Measurements from ENCODE around the gene RPRD2. TPM values are rescaled to one million over a fixed set of nuclear protein-coding genes. Genes with fewer than 3 reads are reported as not detected.

The RPRD2 gene
- total RNA-seq, 2 experiments from 2014 or later: 36.4 to 43.6 TPM

GRCh38 chr1:150397392-150398032 is 33.6 kb downstream of the RPRD2 start:
- peaks cover 13% of the 10 kb centered on the region for H3K9me3 Mint-ChIP-seq
- H3K27ac Mint-ChIP-seq: no peak overlapping the region
- H3K27me3 Mint-ChIP-seq: no peaks in the 10 kb centered on the region
- no peak for DNase-seq
- CTCF ChIA-PET: no interaction called here
- POLR2A ChIA-PET: no interaction called here
- H3K4me1 Mint-ChIP-seq: peaks cover 11% of the 10 kb centered on the region
- peaks cover 25% of the 10 kb centered on the region for H3K36me3 Mint-ChIP-seq (ENCODE audit: low read depth)
- no peak overlapping the region for H3K4me3 Mint-ChIP-seq

- CTCF ChIA-PET: no interaction called here
- DNase-seq: no peak
- no peak overlapping the region for H3K27ac Mint-ChIP-seq
- H3K36me3 Mint-ChIP-seq (ENCODE audit: low read depth): peaks cover 12% of the 10 kb centered on the region
- H3K4me3 Mint-ChIP-seq: no peak overlapping the region
- POLR2A ChIA-PET: no interaction called here
- peaks cover 5% of the 10 kb centered on the region for H3K9me3 Mint-ChIP-seq
- H3K27me3 Mint-ChIP-seq: no peaks in the 10 kb centered on the region
- H3K4me1 Mint-ChIP-seq: peaks cover 19% of the 10 kb centered on the region
Measured at GRCh38 chr1:150404465-150404864, 40.5 kb downstream of the RPRD2 start.

GRCh38 chr1:150405660-150406059 is 41.7 kb downstream of the RPRD2 start:
- H3K36me3 Mint-ChIP-seq (ENCODE audit: low read depth): peaks cover 7% of the 10 kb centered on the region
- POLR2A ChIA-PET: no interaction called here

GRCh38 chr1:150406483-150406882 is 42.5 kb downstream of the RPRD2 start:
- no peaks in the 10 kb centered on the region for H3K27me3 Mint-ChIP-seq
- POLR2A ChIA-PET: no interaction called here
- H3K36me3 Mint-ChIP-seq (ENCODE audit: low read depth): peaks cover 7% of the 10 kb centered on the region
- no peak for DNase-seq
- H3K9me3 Mint-ChIP-seq: no peaks in the 10 kb centered on the region
- peaks cover 23% of the 10 kb centered on the region for H3K4me1 Mint-ChIP-seq
- CTCF ChIA-PET: interaction anchor here (0.5 to 1.1 kb wide), 2 partner anchors 22 to 36 kb away, joined by 3 to 4 read pairs; no protein-coding TSS in a partner anchor
- no peak overlapping the region for H3K27ac Mint-ChIP-seq
- H3K4me3 Mint-ChIP-seq: no peak overlapping the region

More at GRCh38 chr1:150405660-150406059, 41.7 kb downstream of the RPRD2 start:
- H3K4me1 Mint-ChIP-seq: peaks cover 23% of the 10 kb centered on the region
- H3K9me3 Mint-ChIP-seq: no peaks in the 10 kb centered on the region
- H3K4me3 Mint-ChIP-seq: no peak overlapping the region
- H3K27ac Mint-ChIP-seq: no peak overlapping the region
- CTCF ChIA-PET: no interaction called here
- no peak for DNase-seq
- no peaks in the 10 kb centered on the region for H3K27me3 Mint-ChIP-seq

GRCh38 chr1:150407330-150407729 is 43.4 kb downstream of the RPRD2 start:
- ChIA-PET CTCF (interaction anchor here (1.1 kb wide), 1 partner anchor 36 kb away, joined by 4 read pairs; no protein-coding TSS in a partner anchor), POLR2A (no interaction called here)
- Mint-ChIP-seq H3K27ac (no peak overlapping the region), H3K36me3 (ENCODE audit: low read depth) (peaks cover 7% of the 10 kb centered on the region), H3K4me1 (peaks cover 24% of the 10 kb centered on the region), H3K4me3 (no peak overlapping the region), H3K27me3 (no peaks in the 10 kb centered on the region), H3K9me3 (no peaks in the 10 kb centered on the region)
- no peak for DNase-seq

GRCh38 chr1:150408800-150409199 is 44.9 kb downstream of the RPRD2 start:
- H3K4me3 Mint-ChIP-seq: no peak overlapping the region
- H3K9me3 Mint-ChIP-seq: no peaks in the 10 kb centered on the region

GRCh38 chr1:150409504-150410362 is 45.8 kb downstream of the RPRD2 start:
- no peak for DNase-seq
- Mint-ChIP-seq H3K4me3 (no peak overlapping the region), H3K36me3 (ENCODE audit: low read depth) (peaks cover 5% of the 10 kb centered on the region), H3K27me3 (no peaks in the 10 kb centered on the region), H3K9me3 (no peaks in the 10 kb centered on the region), H3K4me1 (peaks cover 23% of the 10 kb centered on the region), H3K27ac (no peak overlapping the region)
- CTCF ChIA-PET: no interaction called here
- POLR2A ChIA-PET: no interaction called here

More at GRCh38 chr1:150408800-150409199, 44.9 kb downstream of the RPRD2 start:
- DNase-seq: no peak
- Mint-ChIP-seq H3K27me3 (no peaks in the 10 kb centered on the region), H3K4me1 (peaks cover 23% of the 10 kb centered on the region), H3K36me3 (ENCODE audit: low read depth) (peaks cover 3% of the 10 kb centered on the region), H3K27ac (no peak overlapping the region)
- ChIA-PET CTCF (interaction anchor here (0.6 kb wide), 1 partner anchor 118 kb away, joined by 4 read pairs; no protein-coding TSS in a partner anchor), POLR2A (no interaction called here)

GRCh38 chr1:150410582-150411101 is 46.7 kb downstream of the RPRD2 start:
- POLR2A ChIA-PET: no interaction called here
- CTCF ChIA-PET: no interaction called here
- Mint-ChIP-seq H3K36me3 (ENCODE audit: low read depth) (peaks cover 2% of the 10 kb centered on the region), H3K4me3 (no peak overlapping the region), H3K27ac (no peak overlapping the region), H3K4me1 (peaks cover 18% of the 10 kb centered on the region), H3K27me3 (no peaks in the 10 kb centered on the region), H3K9me3 (no peaks in the 10 kb centered on the region)
- DNase-seq: no peak

- Mint-ChIP-seq H3K27ac (no peak overlapping the region), H3K4me1 (peaks cover 22% of the 10 kb centered on the region), H3K4me3 (no peak overlapping the region), H3K9me3 (no peaks in the 10 kb centered on the region), H3K36me3 (ENCODE audit: low read depth) (peaks cover 11% of the 10 kb centered on the region), H3K27me3 (no peaks in the 10 kb centered on the region)
- CTCF ChIA-PET: no interaction called here
- POLR2A ChIA-PET: no interaction called here
- no peak for DNase-seq
Measured at GRCh38 chr1:150414592-150414991, 50.6 kb downstream of the RPRD2 start.

GRCh38 chr1:150415800-150416199 is 51.9 kb downstream of the RPRD2 start:
- Mint-ChIP-seq H3K36me3 (ENCODE audit: low read depth) (peaks cover 18% of the 10 kb centered on the region), H3K9me3 (no peaks in the 10 kb centered on the region), H3K4me3 (no peak overlapping the region), H3K27me3 (no peaks in the 10 kb centered on the region), H3K4me1 (peaks cover 17% of the 10 kb centered on the region), H3K27ac (no peak overlapping the region)
- POLR2A ChIA-PET: no interaction called here
- CTCF ChIA-PET: no interaction called here
- no peak for DNase-seq

- Mint-ChIP-seq H3K4me1 (peaks cover 15% of the 10 kb centered on the region), H3K27me3 (no peaks in the 10 kb centered on the region), H3K9me3 (no peaks in the 10 kb centered on the region), H3K4me3 (no peak overlapping the region), H3K27ac (no peak overlapping the region), H3K36me3 (ENCODE audit: low read depth) (peaks cover 16% of the 10 kb centered on the region)
- no peak for DNase-seq
- ChIA-PET CTCF (interaction anchor here (1.2 kb wide), 1 partner anchor 72 kb away, joined by 3 read pairs; no protein-coding TSS in a partner anchor), POLR2A (no interaction called here)
Measured at GRCh38 chr1:150420560-150421265, 56.8 kb downstream of the RPRD2 start.

GRCh38 chr1:150422541-150422940 is 58.6 kb downstream of the RPRD2 start:
- ChIA-PET CTCF (interaction anchor here (0.6 kb wide), 1 partner anchor 49 kb away, joined by 3 read pairs; no protein-coding TSS in a partner anchor), POLR2A (no interaction called here)
- no peak overlapping the region for H3K27ac Mint-ChIP-seq
- no peak overlapping the region for H3K4me3 Mint-ChIP-seq
- H3K9me3 Mint-ChIP-seq: no peaks in the 10 kb centered on the region
- peaks cover 6% of the 10 kb centered on the region for H3K4me1 Mint-ChIP-seq
- H3K36me3 Mint-ChIP-seq (ENCODE audit: low read depth): peaks cover 14% of the 10 kb centered on the region
- DNase-seq: no peak
- no peaks in the 10 kb centered on the region for H3K27me3 Mint-ChIP-seq

GRCh38 chr1:150429805-150430204 is 65.9 kb downstream of the RPRD2 start:
- Mint-ChIP-seq H3K27me3 (no peaks in the 10 kb centered on the region), H3K36me3 (ENCODE audit: low read depth) (peaks cover 10% of the 10 kb centered on the region), H3K4me1 (peaks cover 15% of the 10 kb centered on the region), H3K4me3 (no peak overlapping the region), H3K9me3 (no peaks in the 10 kb centered on the region), H3K27ac (no peak overlapping the region)
- ChIA-PET POLR2A (interaction anchor here (0.8 kb wide), 1 partner anchor 66 kb away, joined by 4 read pairs; the partner anchor contains the start of gene RPRD2), CTCF (no interaction called here)
- DNase-seq: no peak

Measured in activated CD4-positive, alpha-beta T cell treated with anti-CD3 and anti-CD28 coated beads, Interleukin-2, amount 10 ng/mL, durations not matched to agents 7 days and 5 days (primary cell).